ENCODE measurements around the gene OCRL. TPM values are rescaled to one million over a fixed set of nuclear protein-coding genes. Genes with fewer than 3 reads are reported as not detected.
A peak's percentile ranks its signal among the peaks of the same experiment; 100 is the strongest.

OCRL gene
- 5.4 and 7.5 TPM in 2 replicates for total RNA-seq

DNA sequence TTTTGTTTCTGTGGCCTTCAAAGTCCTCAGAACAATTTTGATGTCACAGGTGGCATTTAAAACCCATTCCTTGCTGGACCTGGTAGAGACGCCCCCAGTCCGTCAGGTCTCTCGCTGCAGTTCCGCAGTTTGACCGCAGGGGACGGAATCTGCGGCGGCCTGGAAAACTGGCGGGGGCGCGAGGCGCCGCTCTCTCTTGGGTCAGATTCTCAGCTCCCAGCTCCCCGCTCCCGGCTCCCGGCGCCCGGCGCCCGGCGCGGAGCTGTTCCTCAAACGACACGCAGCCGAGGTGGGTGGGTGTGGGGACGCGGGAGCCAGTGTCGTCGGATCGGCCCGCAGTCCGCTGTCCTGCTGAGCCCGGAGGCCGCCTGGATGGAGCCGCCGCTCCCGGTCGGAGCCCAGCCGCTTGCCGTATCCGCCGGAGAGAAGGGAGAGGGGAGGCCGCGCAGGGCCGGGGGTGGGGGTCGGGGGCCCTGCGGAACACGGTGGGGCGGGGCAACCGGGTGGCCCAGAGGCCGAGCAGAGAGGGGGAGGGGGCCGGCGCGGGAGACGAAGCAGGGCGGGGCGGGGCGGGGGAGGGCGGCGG, at the start of gene OCRL:
Gene OCRL, plus strand, starts transcription at position 192 of the 586 bp plus-strand sequence. Its CDS starts 181 bp downstream, at position 373.
- ChIA-PET CTCF (no interaction called here), POLR2A (no interaction called here)
- H3K27ac Mint-ChIP-seq = no peak within 1 kb of the TSS
- ATAC-seq (ENCODE audit: low read depth) (peak; percentile 89), DNase-seq (peak; percentile 37)
- TF ChIP-seq, protein P1, sequence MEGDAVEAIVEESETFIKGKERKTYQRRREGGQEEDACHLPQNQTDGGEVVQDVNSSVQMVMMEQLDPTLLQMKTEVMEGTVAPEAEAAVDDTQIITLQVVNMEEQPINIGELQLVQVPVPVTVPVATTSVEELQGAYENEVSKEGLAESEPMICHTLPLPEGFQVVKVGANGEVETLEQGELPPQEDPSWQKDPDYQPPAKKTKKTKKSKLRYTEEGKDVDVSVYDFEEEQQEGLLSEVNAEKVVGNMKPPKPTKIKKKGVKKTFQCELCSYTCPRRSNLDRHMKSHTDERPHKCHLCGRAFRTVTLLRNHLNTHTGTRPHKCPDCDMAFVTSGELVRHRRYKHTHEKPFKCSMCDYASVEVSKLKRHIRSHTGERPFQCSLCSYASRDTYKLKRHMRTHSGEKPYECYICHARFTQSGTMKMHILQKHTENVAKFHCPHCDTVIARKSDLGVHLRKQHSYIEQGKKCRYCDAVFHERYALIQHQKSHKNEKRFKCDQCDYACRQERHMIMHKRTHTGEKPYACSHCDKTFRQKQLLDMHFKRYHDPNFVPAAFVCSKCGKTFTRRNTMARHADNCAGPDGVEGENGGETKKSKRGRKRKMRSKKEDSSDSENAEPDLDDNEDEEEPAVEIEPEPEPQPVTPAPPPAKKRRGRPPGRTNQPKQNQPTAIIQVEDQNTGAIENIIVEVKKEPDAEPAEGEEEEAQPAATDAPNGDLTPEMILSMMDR (IDR thresholded peaks at IDR 0.05) = no peak
- H3K27me3 Mint-ChIP-seq = peaks cover 3% of the 10 kb centered on the region
- peak within 1 kb of the TSS; percentile 80 for H3K4me3 Mint-ChIP-seq
- H3K4me1 Mint-ChIP-seq = peaks cover 5% of the 10 kb centered on the region
- intact Hi-C loops (cut with micrococcal nuclease) = loop anchor here (1.0 kb wide), 1 partner anchor 14 kb away; no protein-coding TSS in a partner anchor
- H3K9me3 Mint-ChIP-seq = no peaks in the 10 kb centered on the region
- no peaks in the 10 kb centered on the region for H3K36me3 Mint-ChIP-seq (ENCODE audit: low read depth)

DNA sequence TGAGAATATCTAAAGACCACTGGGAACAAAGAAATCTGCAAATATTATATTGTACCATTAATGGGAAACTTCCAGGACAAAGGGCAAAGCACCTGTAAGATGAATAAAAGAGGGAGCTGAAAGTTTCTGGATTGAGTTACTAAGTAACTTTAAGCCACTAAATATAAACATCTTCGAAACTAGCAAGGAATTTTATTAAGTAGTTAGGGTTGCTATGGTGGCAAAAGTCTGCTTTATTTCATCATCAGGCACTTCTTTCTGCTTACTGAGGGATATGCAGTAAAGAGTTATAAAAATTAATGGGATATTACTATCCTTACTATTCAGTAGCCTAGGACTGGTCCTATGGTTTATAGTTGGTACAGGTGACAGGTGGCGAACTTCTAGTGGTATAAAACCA, 49.7 kb upstream of the OCRL start:
- POLR2A ChIA-PET = no interaction called here
- Mint-ChIP-seq H3K4me1 (no peaks in the 10 kb centered on the region), H3K27me3 (no peaks in the 10 kb centered on the region), H3K9me3 (no peaks in the 10 kb centered on the region), H3K27ac (no peak overlapping the region), H3K4me3 (no peak overlapping the region), H3K36me3 (ENCODE audit: low read depth) (no peaks in the 10 kb centered on the region)
- CTCF ChIA-PET = no interaction called here
- TF ChIP-seq, protein P1 (IDR thresholded peaks at IDR 0.05) = no peak
- DNase-seq (no peak), ATAC-seq (ENCODE audit: low read depth) (no peak)
- intact Hi-C loops (cut with micrococcal nuclease) = no loop called here

GRCh38 chrX:129493643-129494042, 46.4 kb upstream of the OCRL start:
- no peaks in the 10 kb centered on the region for H3K36me3 Mint-ChIP-seq (ENCODE audit: low read depth)
- POLR2A ChIA-PET = no interaction called here
- no peaks in the 10 kb centered on the region for H3K9me3 Mint-ChIP-seq
- no peak overlapping the region for H3K4me3 Mint-ChIP-seq
- intact Hi-C loops (cut with micrococcal nuclease) = no loop called here
- H3K27me3 Mint-ChIP-seq = no peaks in the 10 kb centered on the region
- CTCF ChIA-PET = no interaction called here
- TF ChIP-seq, protein P1 (IDR thresholded peaks at IDR 0.05) = no peak
- no peak overlapping the region for H3K27ac Mint-ChIP-seq
- DNase-seq (no peak), ATAC-seq (ENCODE audit: low read depth) (no peak)
- no peaks in the 10 kb centered on the region for H3K4me1 Mint-ChIP-seq

GRCh38 chrX:129494887-129495286, 45.2 kb upstream of the OCRL start:
- ChIA-PET POLR2A (no interaction called here), CTCF (no interaction called here)
- no peak overlapping the region for H3K4me3 Mint-ChIP-seq
- no peaks in the 10 kb centered on the region for H3K9me3 Mint-ChIP-seq
- no peaks in the 10 kb centered on the region for H3K36me3 Mint-ChIP-seq (ENCODE audit: low read depth)
- DNase-seq = no peak
- intact Hi-C loops (cut with micrococcal nuclease) = no loop called here
- H3K27me3 Mint-ChIP-seq = no peaks in the 10 kb centered on the region
- no peak overlapping the region for H3K27ac Mint-ChIP-seq
- H3K4me1 Mint-ChIP-seq = no peaks in the 10 kb centered on the region
- ATAC-seq (ENCODE audit: low read depth) = no peak
- TF ChIP-seq, protein P1 (IDR thresholded peaks at IDR 0.05) = no peak

DNA sequence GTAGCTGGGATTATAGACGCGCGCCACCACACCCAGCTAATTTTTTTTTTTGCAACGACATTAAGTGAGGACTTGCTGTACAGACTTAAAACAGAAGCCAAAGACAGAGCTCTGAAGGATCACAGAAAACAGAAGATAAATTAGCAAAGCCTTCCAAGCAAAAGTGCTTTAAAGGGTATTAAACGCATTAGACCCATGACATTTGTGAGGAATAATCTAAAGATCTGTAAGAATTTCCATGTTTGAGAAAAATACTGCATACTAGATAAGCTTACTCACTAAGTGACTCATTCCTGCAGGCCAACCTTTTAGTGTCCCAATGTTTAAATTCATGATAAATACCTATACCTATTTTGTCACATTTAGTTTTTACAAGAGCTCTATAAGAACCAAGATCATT, 44.2 kb upstream of the OCRL start:
- no peak for ATAC-seq (ENCODE audit: low read depth)
- CTCF ChIA-PET = no interaction called here
- no peaks in the 10 kb centered on the region for H3K4me1 Mint-ChIP-seq
- H3K36me3 Mint-ChIP-seq (ENCODE audit: low read depth) = no peaks in the 10 kb centered on the region
- intact Hi-C loops (cut with micrococcal nuclease) = no loop called here
- no peak for DNase-seq
- no peaks in the 10 kb centered on the region for H3K9me3 Mint-ChIP-seq
- H3K4me3 Mint-ChIP-seq = no peak overlapping the region
- TF ChIP-seq, protein P1 (IDR thresholded peaks at IDR 0.05) = no peak
- H3K27me3 Mint-ChIP-seq = no peaks in the 10 kb centered on the region
- POLR2A ChIA-PET = no interaction called here
- H3K27ac Mint-ChIP-seq = no peak overlapping the region

All from activated B cell treated with CpG ODN at 0.5 μM for 24 hours (primary cell).